HUES48 (cell line): Measurements from ENCODE around the gene FOSL2.

Experiments
- H3K27ac ChIP-seq: one replicate; pipeline ENCODE4 v1.7.0; 2013; ENCODE audit warnings: low read depth, low read length, inconsistent platforms
- H3K27me3 ChIP-seq: 2 replicates; pipeline ENCODE4 v1.6.1; 2013; ENCODE audit warnings: mild to moderate bottlenecking, low read length; ENCODE audit not compliant: control insufficient read depth, insufficient read depth
- H3K36me3 ChIP-seq: 2 replicates; pipeline ENCODE4 v1.6.1; 2013; ENCODE audit warnings: low read length; ENCODE audit not compliant: control insufficient read depth, insufficient read depth
- H3K4me1 ChIP-seq: 2 replicates; pipeline ENCODE4 v1.6.1; 2013; ENCODE audit warnings: mild to moderate bottlenecking, low read length; ENCODE audit not compliant: control insufficient read depth, insufficient read depth
- H3K4me3 ChIP-seq: 2 replicates; pipeline ENCODE4 v1.5.1; 2013; ENCODE audit warnings: mild to moderate bottlenecking, low read depth, low read length
- H3K9ac ChIP-seq: 2 replicates; pipeline ENCODE4 v1.6.1; 2013; ENCODE audit warnings: mild to moderate bottlenecking, low read depth, low read length, moderate library complexity
- H3K9me3 ChIP-seq: 2 replicates; pipeline ENCODE4 v1.6.1; 2013; ENCODE audit warnings: low read length; ENCODE audit not compliant: control insufficient read depth, insufficient read depth

Gene FOSL2

DNA sequence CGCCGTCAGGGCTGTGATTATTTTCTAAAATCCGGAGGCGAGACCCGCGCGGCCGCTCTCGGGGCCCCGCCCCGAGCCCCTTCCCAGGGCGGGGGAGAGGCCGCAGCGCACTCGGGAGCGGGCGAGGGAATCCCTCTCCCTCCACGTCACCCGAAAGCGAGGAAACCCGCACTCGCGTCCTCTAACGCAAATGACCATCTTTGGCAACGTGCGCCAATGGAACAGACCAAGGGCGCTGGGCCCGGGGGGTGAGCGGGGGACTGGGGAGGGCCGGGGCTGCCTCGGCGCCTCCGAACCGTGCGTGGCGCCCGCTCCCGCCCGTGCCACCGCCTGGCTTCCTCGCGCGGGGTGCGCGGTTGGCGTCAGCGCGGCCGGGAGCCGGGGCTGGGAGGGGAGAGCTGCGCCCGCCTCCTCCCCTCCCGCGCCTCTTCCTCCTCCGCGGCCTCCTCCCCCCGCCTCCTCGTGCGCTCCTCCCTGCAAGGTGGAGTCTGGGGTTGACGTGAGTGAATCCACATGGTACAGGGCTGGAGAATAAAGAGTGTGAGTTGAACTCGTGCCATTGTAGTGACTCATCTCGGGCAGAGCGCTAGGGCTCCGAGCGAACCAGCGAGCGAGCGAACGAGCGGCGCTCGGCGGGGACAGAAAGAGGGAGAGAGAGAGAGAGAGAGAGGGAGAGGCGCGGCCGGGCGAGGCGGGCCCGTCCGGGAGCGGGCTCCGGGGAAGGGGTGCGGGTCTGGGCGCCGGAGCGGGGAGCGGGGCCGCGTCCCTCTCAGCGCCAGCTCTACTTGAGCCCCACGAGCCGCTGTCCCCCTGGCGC is at the start of gene FOSL2:
FOSL2 (plus strand) TSS at position 562 of the 817 bp plus-strand sequence. CDS start 863 bp downstream, outside the sequence.
- Histone ChIP-seq H3K27ac (peak within 1 kb of the TSS; percentile 93), H3K27me3 (peaks cover 73% of the 10 kb centered on the region), H3K9ac (peak within 1 kb of the TSS; percentile 53), H3K9me3 (no peaks in the 10 kb centered on the region), H3K36me3 (no peaks in the 10 kb centered on the region), H3K4me1 (peaks cover 29% of the 10 kb centered on the region), H3K4me3 (peak within 1 kb of the TSS; percentile 78)

DNA sequence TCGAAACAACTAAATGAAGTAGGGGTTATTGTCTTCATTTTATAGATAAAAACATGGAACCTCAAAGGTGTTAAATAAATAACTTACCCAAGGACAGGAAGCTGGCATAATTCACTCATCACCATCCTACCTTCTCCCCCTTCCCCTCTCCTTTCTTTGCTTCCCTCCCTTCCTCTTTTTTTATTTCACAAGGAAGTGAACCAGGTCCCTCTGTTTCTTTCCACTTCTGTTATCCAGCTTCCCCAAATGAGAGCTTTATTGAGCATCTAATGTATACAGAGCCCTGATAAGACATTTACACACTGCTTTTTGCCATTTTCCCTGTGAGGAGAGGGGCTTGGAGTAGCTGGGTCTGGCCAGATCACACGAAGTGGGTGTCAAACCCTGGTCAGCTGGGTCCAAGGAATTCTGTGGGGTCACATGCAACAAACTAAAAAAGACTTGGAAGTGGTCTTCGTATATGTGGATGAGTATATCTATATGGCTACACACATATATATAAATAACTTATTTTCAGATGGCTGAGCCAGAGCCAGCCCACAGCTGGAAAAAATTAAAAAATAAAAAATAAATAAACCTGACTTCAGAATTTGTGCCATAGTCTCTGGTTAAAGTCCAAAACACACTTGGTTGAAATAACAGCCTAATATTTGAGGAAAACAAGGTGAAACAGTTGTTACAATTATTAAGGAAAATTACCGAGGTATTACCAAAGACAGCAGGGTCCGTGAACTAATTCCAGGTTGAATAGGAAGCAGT is 49.3 kb upstream of the FOSL2 start:
- Histone ChIP-seq H3K27ac (no peak overlapping the region), H3K9ac (no peak overlapping the region), H3K4me3 (no peak overlapping the region), H3K36me3 (no peaks in the 10 kb centered on the region), H3K4me1 (peaks cover 15% of the 10 kb centered on the region), H3K27me3 (no peaks in the 10 kb centered on the region), H3K9me3 (no peaks in the 10 kb centered on the region)

DNA sequence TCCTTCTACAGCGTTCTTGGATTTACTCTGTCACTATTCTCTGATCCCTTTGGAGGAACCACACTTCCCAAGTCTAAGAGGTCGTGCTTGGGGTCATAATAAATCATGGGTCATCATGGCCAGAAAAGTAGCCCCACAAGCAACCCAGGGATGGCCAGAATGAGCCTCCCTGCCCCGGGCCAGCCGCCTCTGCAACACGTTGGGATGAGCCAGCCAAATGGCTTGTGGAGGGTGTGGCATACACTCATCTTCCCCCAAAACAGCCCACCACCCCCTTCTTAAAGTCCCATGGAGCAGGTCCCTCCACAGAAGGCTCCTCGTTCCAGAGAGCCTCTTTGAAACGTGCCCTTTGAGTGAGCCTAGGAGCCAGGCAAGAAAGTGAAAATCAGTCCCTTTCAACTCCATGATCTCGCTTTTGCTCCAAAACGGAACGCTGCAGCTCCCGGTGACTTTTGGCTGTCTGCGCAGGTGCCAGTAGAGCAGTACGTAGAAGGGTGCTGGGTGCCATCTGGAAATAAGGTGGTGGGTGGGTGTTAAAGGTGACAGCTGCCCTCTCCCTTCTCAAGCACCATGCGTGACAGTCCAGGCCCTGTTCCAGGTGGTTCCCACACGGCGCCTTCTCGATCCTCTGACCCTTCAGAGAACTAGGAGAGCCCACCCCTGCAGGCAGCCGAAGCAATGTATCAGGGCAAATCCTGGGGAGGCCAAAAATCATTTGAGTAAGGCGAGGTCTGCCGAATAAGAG is 48.5 kb upstream of the FOSL2 start:
- no peaks in the 10 kb centered on the region for H3K9me3 ChIP-seq
- no peak overlapping the region for H3K4me3 ChIP-seq
- no peaks in the 10 kb centered on the region for H3K27me3 ChIP-seq
- H3K36me3 ChIP-seq, result no peaks in the 10 kb centered on the region
- no peak overlapping the region for H3K9ac ChIP-seq
- peaks cover 14% of the 10 kb centered on the region for H3K4me1 ChIP-seq
- no peak overlapping the region for H3K27ac ChIP-seq

DNA sequence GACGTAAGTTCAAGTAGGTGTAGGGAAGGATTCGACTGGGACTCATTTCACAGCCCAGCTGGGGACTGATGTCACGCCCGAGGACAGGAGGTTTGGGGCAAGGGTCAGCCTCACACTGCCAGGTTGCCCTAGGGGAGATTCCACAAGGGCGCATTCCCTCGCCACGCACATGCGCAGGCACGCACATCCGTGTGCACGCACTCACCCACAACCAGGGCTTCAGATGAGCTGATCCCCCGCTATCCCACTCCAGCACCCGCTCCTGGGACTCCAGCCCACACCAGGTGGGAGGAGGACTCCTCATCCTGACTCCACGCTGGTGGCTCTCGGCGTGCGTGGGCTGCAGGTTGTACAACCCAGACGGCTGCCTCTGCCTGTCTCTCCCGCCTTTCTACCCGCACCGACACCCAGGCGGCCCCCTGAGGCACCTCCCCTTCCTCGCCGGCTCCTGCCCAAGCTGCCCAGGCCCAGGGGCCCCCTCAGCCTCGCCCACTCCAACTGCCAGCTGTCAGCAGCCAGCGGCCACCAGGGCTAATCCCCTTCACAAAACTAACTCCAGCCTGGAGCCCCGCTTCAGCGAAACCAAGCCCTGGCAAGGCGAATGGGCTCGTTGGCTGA is 47.8 kb upstream of the FOSL2 start:
- Histone ChIP-seq H3K36me3 (no peaks in the 10 kb centered on the region), H3K9me3 (no peaks in the 10 kb centered on the region), H3K9ac (no peak overlapping the region), H3K4me1 (peaks cover 14% of the 10 kb centered on the region), H3K4me3 (no peak overlapping the region), H3K27ac (no peak overlapping the region), H3K27me3 (no peaks in the 10 kb centered on the region)

DNA sequence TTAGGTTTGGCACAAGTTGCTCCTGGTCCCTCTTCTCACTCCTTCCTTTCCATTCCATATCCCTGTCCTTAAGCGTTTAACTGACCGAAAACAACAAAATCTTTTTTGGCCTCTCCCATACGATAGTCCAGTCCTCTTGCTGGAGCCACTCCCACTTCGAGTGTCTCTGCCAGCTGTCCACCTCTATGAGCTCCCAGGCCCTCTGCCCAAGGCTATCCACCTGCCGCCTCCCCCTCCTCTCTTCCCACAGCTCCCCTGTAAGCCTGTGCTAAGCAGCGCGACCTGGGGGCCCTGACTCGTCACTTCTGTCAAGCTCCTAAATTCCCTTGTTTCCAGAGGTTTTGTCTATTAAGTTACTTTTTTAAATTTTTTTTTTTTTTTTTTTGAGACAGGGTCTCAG is 47.0 kb upstream of the FOSL2 start:
- H3K4me1 ChIP-seq, result peaks cover 14% of the 10 kb centered on the region
- H3K9ac ChIP-seq, result no peak overlapping the region

DNA sequence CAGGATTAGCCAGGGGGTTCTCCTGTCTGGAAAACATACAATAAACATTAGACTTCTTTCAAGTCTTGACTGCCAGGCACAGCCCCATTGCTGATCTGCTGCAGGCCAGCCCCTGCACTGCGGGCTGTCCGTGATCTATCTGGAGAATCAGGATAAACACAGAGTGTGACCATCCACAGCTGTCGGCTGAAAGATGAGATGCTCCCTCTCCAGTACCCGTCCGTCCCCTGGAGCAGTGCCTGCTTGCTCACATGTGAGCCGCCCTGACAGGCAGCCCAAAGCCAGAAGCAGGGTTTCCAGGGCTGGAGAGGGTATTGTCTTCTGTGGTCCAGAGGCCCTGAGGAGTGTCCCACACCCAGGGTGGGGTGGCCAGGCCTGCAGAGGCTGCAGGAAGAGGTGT is 46.1 kb upstream of the FOSL2 start:
- no peaks in the 10 kb centered on the region for H3K27me3 ChIP-seq
- peaks cover 14% of the 10 kb centered on the region for H3K4me1 ChIP-seq
- H3K9me3 ChIP-seq, result no peaks in the 10 kb centered on the region
- no peaks in the 10 kb centered on the region for H3K36me3 ChIP-seq
- H3K4me3 ChIP-seq, result no peak overlapping the region
- H3K27ac ChIP-seq, result no peak overlapping the region
- no peak overlapping the region for H3K9ac ChIP-seq

More for the DNA sequence above, 47.0 kb upstream of the FOSL2 start:
- Histone ChIP-seq H3K36me3 (no peaks in the 10 kb centered on the region), H3K9me3 (no peaks in the 10 kb centered on the region), H3K27ac (no peak overlapping the region), H3K4me3 (no peak overlapping the region), H3K27me3 (no peaks in the 10 kb centered on the region)

DNA sequence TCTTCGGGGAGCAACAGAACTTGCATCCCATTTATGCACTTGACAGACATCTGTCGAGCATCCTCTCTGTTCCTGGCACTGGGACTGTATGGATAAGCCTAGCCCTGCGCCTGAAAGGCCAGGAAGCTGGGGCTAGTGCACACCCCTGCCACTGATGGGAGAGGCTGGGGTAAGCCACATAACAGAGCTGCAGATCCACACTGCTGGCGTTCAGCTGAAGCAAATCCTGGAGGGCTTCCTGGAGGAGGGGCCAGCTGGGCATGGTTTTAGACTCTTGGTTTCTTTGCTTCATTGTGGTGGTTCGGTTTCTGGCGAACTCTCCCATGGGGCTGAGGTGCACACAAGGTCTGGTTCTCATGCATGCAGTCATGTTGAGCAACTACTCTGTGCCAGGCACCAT is 45.5 kb upstream of the FOSL2 start:
- Histone ChIP-seq H3K27ac (no peak overlapping the region), H3K9me3 (no peaks in the 10 kb centered on the region), H3K4me1 (peaks cover 12% of the 10 kb centered on the region)

DNA sequence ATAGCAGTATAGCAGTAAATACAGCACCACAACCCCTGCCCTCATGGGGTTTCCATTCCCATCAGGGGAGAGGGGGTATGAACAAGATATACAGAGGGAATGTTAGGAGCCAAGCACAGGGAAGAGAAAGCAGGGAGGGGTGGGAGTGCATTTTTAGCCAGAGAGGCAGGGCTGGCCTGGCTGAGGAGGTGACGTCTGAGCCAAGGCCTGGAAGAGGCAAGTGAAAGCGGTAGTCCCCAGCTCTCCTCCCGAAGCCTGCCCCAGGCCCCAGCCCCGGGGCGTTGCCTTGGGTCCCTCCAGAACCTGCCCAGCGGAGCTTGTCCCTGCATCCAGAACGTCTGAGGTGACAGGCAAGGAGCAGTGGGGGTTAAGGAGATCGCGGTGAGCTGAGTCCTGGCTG is 45.1 kb upstream of the FOSL2 start:
- Histone ChIP-seq H3K27me3 (no peaks in the 10 kb centered on the region), H3K9me3 (no peaks in the 10 kb centered on the region), H3K4me3 (no peak overlapping the region), H3K36me3 (no peaks in the 10 kb centered on the region), H3K4me1 (peaks cover 8% of the 10 kb centered on the region), H3K9ac (no peak overlapping the region), H3K27ac (no peak overlapping the region)

More for the DNA sequence above, 45.5 kb upstream of the FOSL2 start:
- Histone ChIP-seq H3K27me3 (no peaks in the 10 kb centered on the region), H3K4me3 (no peak overlapping the region), H3K9ac (no peak overlapping the region), H3K36me3 (no peaks in the 10 kb centered on the region)

DNA sequence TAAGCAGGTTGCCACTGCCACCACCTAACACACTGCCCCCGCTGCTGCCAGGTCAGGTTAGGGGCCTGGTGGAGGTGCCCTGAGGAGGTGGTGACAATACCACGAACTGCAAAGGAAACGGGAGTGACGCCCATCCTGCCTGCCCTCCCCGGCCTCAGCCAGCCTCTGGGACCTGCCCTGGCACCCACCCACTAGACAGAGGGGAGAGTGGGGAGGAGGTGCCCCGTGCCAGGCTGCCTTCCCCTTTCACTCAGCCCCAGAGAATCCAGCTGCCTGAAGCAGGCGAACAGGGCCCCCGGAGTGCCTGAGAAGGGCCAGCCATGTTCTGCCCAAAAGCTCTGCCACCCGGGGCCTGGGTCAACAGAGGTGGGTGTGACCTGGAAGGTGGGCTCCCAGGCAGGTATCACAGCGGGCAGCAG is 44.5 kb upstream of the FOSL2 start:
- no peaks in the 10 kb centered on the region for H3K36me3 ChIP-seq
- H3K4me3 ChIP-seq, result no peak overlapping the region
- H3K9ac ChIP-seq, result no peak overlapping the region
- H3K4me1 ChIP-seq, result 0 out of 2 replicates have a peak, but pooled peaks cover 2% of the 10 kb centered on the region
- no peaks in the 10 kb centered on the region for H3K27me3 ChIP-seq
- H3K27ac ChIP-seq, result no peak overlapping the region
- no peaks in the 10 kb centered on the region for H3K9me3 ChIP-seq

DNA sequence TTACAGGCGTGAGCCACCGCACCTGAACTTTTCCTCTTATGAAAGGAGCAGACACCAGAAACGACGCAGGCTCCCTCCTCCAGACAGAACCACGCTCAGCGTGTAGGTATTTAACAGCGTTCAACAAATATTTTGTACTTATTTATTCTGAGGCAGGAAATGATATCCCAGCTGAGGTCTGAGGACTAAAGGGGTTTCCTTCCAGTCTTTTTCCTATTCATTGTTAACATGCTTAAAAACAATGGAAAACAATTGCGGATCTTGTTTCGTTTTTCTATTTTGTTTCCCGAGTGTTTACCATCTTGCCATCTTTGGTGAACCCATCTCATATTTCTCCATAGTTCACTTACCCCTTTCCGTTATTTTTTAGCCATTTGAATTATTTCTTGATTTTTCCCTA is 43.7 kb upstream of the FOSL2 start:
- no peaks in the 10 kb centered on the region for H3K36me3 ChIP-seq
- H3K27me3 ChIP-seq, result no peaks in the 10 kb centered on the region
- no peak overlapping the region for H3K27ac ChIP-seq
- H3K4me1 ChIP-seq, result no peaks in the 10 kb centered on the region
- H3K9ac ChIP-seq, result no peak overlapping the region
- no peaks in the 10 kb centered on the region for H3K9me3 ChIP-seq
- no peak overlapping the region for H3K4me3 ChIP-seq
